Measurements from ENCODE around the gene FUS. TPM values are rescaled to one million over a fixed set of nuclear protein-coding genes. Genes with fewer than 3 reads are reported as not detected.

Gene FUS
- polyA plus RNA-seq, 1 donor (not counting 4 experiments of a cell fraction or from before 2014, with no cell fraction given), result 199 TPM

DNA sequence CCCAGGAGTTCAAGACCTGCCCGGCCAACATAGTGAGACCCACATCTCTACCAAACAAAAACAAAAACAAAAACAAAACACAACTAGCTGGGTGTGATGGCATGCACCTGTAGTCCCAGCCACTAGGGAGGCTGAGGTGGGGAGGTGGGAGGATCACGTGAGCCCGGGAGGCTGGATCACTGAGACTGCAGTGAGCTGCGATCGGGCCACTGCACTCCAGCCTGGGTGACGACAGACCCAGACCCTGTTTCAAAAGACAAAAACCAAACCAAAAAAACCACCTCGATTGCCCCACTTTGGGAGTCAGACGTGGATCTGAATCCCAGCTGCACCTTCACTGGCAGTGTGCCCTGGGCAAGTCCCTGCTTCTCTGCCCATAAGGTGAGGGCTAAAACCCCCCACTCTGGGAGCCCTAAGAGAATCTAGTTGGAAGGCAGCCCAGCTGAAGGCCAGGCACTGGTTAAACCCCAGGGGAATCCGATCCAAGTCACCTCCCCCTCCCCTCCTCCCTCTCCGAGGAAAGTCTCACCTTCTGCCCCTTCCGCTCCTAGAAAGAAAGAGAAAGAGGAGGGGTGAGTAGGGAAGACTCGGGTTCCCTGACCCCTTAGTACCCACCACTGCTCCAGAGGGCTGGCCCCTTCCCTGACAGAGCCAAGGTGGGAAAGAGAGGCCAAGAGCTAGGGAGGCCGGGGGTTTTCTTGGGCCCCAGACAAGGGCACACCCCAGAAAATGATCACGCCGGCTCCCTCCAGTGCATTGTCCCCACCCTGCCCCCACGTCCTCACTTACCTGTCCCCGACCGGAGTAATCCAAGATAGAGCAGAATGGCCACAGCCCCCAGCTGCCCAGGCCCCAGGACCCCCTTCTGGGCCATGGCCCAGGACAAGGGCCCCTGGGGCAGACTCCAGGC is 45.1 kb upstream of the FUS start:
- Histone ChIP-seq H3K9me1 (ENCODE audit: control insufficient read depth, extremely low read depth, insufficient read depth, low read length) (peaks cover 7% of the 10 kb centered on the region), H3K79me2 (ENCODE audit: control insufficient read depth, insufficient read depth, low read length) (peaks cover 29% of the 10 kb centered on the region), H3K4me2 (ENCODE audit: control insufficient read depth, extremely low read depth, insufficient read depth, low read depth, low read length) (peak overlapping the region; percentile 85), H3K4me3 (ENCODE audit: control insufficient read depth in 2 of 3, extremely low read depth in 1 of 3, insufficient read depth in 2 of 3, low read depth in 1 of 3, low read length in 3 of 3) (peak overlapping the region; percentile 69 to 94 (median 86)), H3K27me3 (ENCODE audit: control insufficient read depth, extremely low read depth, insufficient read depth, low read length) (no peaks in the 10 kb centered on the region), H4K20me1 (ENCODE audit: control insufficient read depth, extremely low read depth, insufficient read depth, low read length) (peaks cover 3% of the 10 kb centered on the region), H3K36me3 (ENCODE audit: control insufficient read depth in 2 of 2, extremely low read depth in 1 of 2, insufficient read depth in 2 of 2, low read length in 2 of 2) (peaks cover 12 to 22% of the 10 kb centered on the region in 2 experiments), H3K4me1 (ENCODE audit: control insufficient read depth, extremely low read depth, insufficient read depth, low read length) (peaks cover 67% of the 10 kb centered on the region), H3K27ac (ENCODE audit: control insufficient read depth, insufficient read depth, low read length) (peak overlapping the region; percentile 92), H2AFZ (ENCODE audit: control insufficient read depth, low read length) (peak overlapping the region; percentile 55), H3K9me3 (ENCODE audit: control insufficient read depth, low read depth, low read length) (no peaks in the 10 kb centered on the region), H3K9ac (ENCODE audit: control insufficient read depth, extremely low read depth, insufficient read depth, low read length) (peak overlapping the region; percentile 95)
- peak; percentile 77 for FAIRE-seq
- DNase-seq (ENCODE audit: low read depth, low spot score), result no peak
- TF ChIP-seq, protein P1, sequence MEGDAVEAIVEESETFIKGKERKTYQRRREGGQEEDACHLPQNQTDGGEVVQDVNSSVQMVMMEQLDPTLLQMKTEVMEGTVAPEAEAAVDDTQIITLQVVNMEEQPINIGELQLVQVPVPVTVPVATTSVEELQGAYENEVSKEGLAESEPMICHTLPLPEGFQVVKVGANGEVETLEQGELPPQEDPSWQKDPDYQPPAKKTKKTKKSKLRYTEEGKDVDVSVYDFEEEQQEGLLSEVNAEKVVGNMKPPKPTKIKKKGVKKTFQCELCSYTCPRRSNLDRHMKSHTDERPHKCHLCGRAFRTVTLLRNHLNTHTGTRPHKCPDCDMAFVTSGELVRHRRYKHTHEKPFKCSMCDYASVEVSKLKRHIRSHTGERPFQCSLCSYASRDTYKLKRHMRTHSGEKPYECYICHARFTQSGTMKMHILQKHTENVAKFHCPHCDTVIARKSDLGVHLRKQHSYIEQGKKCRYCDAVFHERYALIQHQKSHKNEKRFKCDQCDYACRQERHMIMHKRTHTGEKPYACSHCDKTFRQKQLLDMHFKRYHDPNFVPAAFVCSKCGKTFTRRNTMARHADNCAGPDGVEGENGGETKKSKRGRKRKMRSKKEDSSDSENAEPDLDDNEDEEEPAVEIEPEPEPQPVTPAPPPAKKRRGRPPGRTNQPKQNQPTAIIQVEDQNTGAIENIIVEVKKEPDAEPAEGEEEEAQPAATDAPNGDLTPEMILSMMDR (optimal IDR thresholded peaks at IDR 0.05 in 1 of 3, IDR thresholded peaks at IDR 0.05 in 1 of 3, conservative IDR thresholded peaks at IDR 0.05 in 1 of 3; ENCODE audit: extremely low read depth in 1 of 3, insufficient read depth in 2 of 3, low read length in 3 of 3), result peak in 1 of 3 experiments; percentile 22
- no peak for TF ChIP-seq EZH2 (IDR thresholded peaks at IDR 0.05; ENCODE audit: low read length)
- dilution Hi-C loops (cut with MboI; ENCODE audit: extremely low pct_ligation_motif_present, low sequenced_read_pairs), result no loop called here

DNA sequence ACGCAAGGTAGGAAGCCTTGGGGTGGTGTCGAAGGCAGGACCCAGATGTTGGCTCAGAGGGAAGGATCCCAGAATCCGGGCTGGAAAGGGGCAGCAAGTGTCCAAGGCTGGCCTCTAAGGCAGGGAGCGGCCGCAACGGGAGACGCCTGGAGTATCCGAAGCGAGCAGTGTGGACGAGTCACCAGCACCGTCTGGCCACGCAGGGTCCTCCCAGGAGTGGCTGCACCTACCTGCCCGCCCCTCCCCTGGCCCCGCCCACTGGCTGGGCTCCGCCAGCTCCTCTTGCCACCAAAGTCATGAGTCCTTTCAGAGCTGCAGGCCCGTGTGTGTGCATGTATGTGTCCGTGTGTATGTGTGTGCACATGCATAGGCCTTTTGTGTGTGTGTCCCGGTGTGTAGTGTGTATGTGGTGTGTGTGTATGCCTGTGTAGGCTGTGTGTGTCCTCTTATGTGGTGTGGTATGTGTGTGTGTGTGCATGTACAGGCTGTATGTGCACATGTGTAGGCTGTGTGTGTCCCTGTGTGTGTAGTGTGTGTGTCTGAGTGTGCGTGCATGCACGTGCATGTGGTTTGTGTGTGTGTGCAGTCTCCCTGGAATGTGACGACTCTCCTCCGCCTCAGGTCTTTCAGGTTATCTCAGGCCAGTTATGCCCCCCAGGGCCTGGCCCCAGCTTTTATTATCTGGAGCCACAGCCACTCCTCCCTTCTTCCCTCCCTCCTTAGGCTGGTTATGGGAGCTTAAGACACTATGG is 44.2 kb upstream of the FUS start, which contains the start of gene PRSS8:
TSS of gene PRSS8 (minus strand) at position 193 of the 752 bp plus-strand sequence. CDS start 229 bp downstream, outside the sequence.
- dilution Hi-C loops (cut with MboI; ENCODE audit: extremely low pct_ligation_motif_present, low sequenced_read_pairs), result no loop called here

More for the DNA sequence above, 44.2 kb upstream of the FUS start, which contains the start of gene PRSS8:
- H3K9me3 ChIP-seq (ENCODE audit: control insufficient read depth, low read depth, low read length), result no peaks in the 10 kb centered on the region
- TF ChIP-seq, protein P1 (optimal IDR thresholded peaks at IDR 0.05 in 1 of 3, IDR thresholded peaks at IDR 0.05 in 1 of 3, conservative IDR thresholded peaks at IDR 0.05 in 1 of 3; ENCODE audit: extremely low read depth in 1 of 3, insufficient read depth in 2 of 3, low read length in 3 of 3), result peak in 1 of 3 experiments; percentile 3
- no peak for TF ChIP-seq EZH2 (IDR thresholded peaks at IDR 0.05; ENCODE audit: low read length)
- H3K9me1 ChIP-seq (ENCODE audit: control insufficient read depth, extremely low read depth, insufficient read depth, low read length), result peaks cover 7% of the 10 kb centered on the region
- peak within 1 kb of the TSS; percentile 95 for H3K9ac ChIP-seq (ENCODE audit: control insufficient read depth, extremely low read depth, insufficient read depth, low read length)
- peak within 1 kb of the TSS; percentile 92 for H3K27ac ChIP-seq (ENCODE audit: control insufficient read depth, insufficient read depth, low read length)
- H3K36me3 ChIP-seq (ENCODE audit: control insufficient read depth in 2 of 2, extremely low read depth in 1 of 2, insufficient read depth in 2 of 2, low read length in 2 of 2), result peaks cover 12 to 18% of the 10 kb centered on the region in 2 experiments
- H3K4me2 ChIP-seq (ENCODE audit: control insufficient read depth, extremely low read depth, insufficient read depth, low read depth, low read length), result peak within 1 kb of the TSS; percentile 85
- H2AFZ ChIP-seq (ENCODE audit: control insufficient read depth, low read length), result peak within 1 kb of the TSS; percentile 55
- H3K4me3 ChIP-seq (ENCODE audit: control insufficient read depth in 2 of 3, extremely low read depth in 1 of 3, insufficient read depth in 2 of 3, low read depth in 1 of 3, low read length in 3 of 3), result peak within 1 kb of the TSS; percentile 69 to 94 (median 86)
- H3K27me3 ChIP-seq (ENCODE audit: control insufficient read depth, extremely low read depth, insufficient read depth, low read length), result no peaks in the 10 kb centered on the region
- H3K79me2 ChIP-seq (ENCODE audit: control insufficient read depth, insufficient read depth, low read length), result peaks cover 29% of the 10 kb centered on the region
- H3K4me1 ChIP-seq (ENCODE audit: control insufficient read depth, extremely low read depth, insufficient read depth, low read length), result peaks cover 67% of the 10 kb centered on the region
- H4K20me1 ChIP-seq (ENCODE audit: control insufficient read depth, extremely low read depth, insufficient read depth, low read length), result peaks cover 3% of the 10 kb centered on the region
- FAIRE-seq (peak; percentile 91), DNase-seq (ENCODE audit: low read depth, low spot score) (peak; percentile 78)
